HepG2 (cell line): ENCODE results near the gene LSR. TPM values are rescaled to one million over a fixed set of nuclear protein-coding genes. Genes with fewer than 3 reads are reported as not detected.

Experiments
- ARID2 ChIP-seq: sonication (generic); formaldehyde crosslinking; IDR thresholded peaks from 2 replicates; pipeline ENCODE4 v1.8.1; 2022; ENCODE audit warnings: mild to moderate bottlenecking, missing genetic modification reagents, borderline replicate concordance
- ATF5 ChIP-seq: sonication (generic); formaldehyde crosslinking; IDR thresholded peaks from 2 replicates; pipeline ENCODE4 v1.4.0; 2020; ENCODE audit warnings: mild to moderate bottlenecking, low read depth, missing genetic modification reagents
- CAMTA2 ChIP-seq: sonication (generic); formaldehyde crosslinking; IDR thresholded peaks from 2 replicates; pipeline ENCODE4 v1.4.0; 2020; ENCODE audit warnings: mild to moderate bottlenecking, missing genetic modification reagents, borderline replicate concordance
- CBFB ChIP-seq: sonication (generic); formaldehyde crosslinking; IDR thresholded peaks from 2 replicates; pipeline ENCODE4 v1.4.0; 2020; ENCODE audit warnings: missing genetic modification reagents
- CTCF ChIP-seq: sonication (generic); formaldehyde crosslinking; IDR thresholded peaks from 2 replicates; pipeline ENCODE4 v1.5.0; 2020; ENCODE audit warnings: mild to moderate bottlenecking, missing genetic modification reagents, moderate library complexity
- FOXP4 ChIP-seq: sonication (generic); formaldehyde crosslinking; IDR thresholded peaks from 2 replicates; pipeline ENCODE4 v1.4.0; 2020; ENCODE audit warnings: missing genetic modification reagents
- HNF4A ChIP-seq: sonication (generic); formaldehyde crosslinking; IDR thresholded peaks from 2 replicates; pipeline ENCODE4 v1.4.0; 2020; ENCODE audit warnings: missing genetic modification reagents
- NFIC ChIP-seq: IDR thresholded peaks from 2 replicates; pipeline ENCODE4 v1.6.1; 2012; ENCODE audit warnings: mild to moderate bottlenecking, low read length, inconsistent platforms
- PLSCR1 ChIP-seq: sonication (generic); formaldehyde crosslinking; IDR thresholded peaks from 2 replicates; pipeline ENCODE4 v1.5.0; 2020; ENCODE audit warnings: missing genetic modification reagents, mild to moderate bottlenecking, borderline replicate concordance
- POLR2A ChIP-seq, 2 experiments: IDR thresholded peaks; 2 replicates each; pipeline ENCODE4 v1.6.1; 2011; ENCODE audit warnings: low read depth in 2 of 2, low read length in 2 of 2, mild to moderate bottlenecking in 1 of 2, moderate library complexity in 1 of 2; ENCODE audit not compliant: insufficient read depth in 1 of 2
- RBM22 ChIP-seq: fragments of 200-400 bp; formaldehyde crosslinking; optimal IDR thresholded peaks from 2 replicates; pipeline ENCODE3; 2017; ENCODE audit warnings: mild to moderate bottlenecking, low read length, moderate library complexity
- SALL1 ChIP-seq: sonication (generic); formaldehyde crosslinking; IDR thresholded peaks from 2 replicates; pipeline ENCODE4 v1.8.0; 2022; ENCODE audit warnings: mild to moderate bottlenecking, missing genetic modification reagents
- SIN3A ChIP-seq: IDR thresholded peaks from 2 replicates; pipeline ENCODE4 v1.6.1; 2011; ENCODE audit warnings: low read depth, mild to moderate bottlenecking, control low read depth, low read length, borderline replicate concordance
- THAP11 ChIP-seq: IDR thresholded peaks from 2 replicates; pipeline ENCODE4 v1.6.1; 2016; ENCODE audit warnings: missing biosample characterization, missing genetic modification reagents
- TP53 ChIP-seq: sonication (generic); formaldehyde crosslinking; conservative IDR thresholded peaks from 2 replicates; pipeline ENCODE4 v1.4.0; 2020; ENCODE audit warnings: missing genetic modification reagents
- U2AF1 ChIP-seq: fragments of 200-400 bp; formaldehyde crosslinking; optimal IDR thresholded peaks from 2 replicates; pipeline ENCODE3; 2017; ENCODE audit warnings: mild to moderate bottlenecking, low read depth, low read length
- ZBTB14 ChIP-seq: sonication (generic); formaldehyde crosslinking; IDR thresholded peaks from 2 replicates; pipeline ENCODE4 v1.4.0; 2020; ENCODE audit warnings: missing genetic modification reagents
- ZMYM2 ChIP-seq: sonication (generic); formaldehyde crosslinking; IDR thresholded peaks from 2 replicates; pipeline ENCODE4 v1.8.0; 2022; ENCODE audit warnings: mild to moderate bottlenecking, missing genetic modification reagents
- ZNF264 ChIP-seq: sonication (generic); formaldehyde crosslinking; IDR thresholded peaks from 2 replicates; pipeline ENCODE4 v1.4.0; 2020; ENCODE audit warnings: missing genetic modification reagents
- ZNF543 ChIP-seq: sonication (generic); formaldehyde crosslinking; IDR thresholded peaks from 2 replicates; pipeline ENCODE4 v1.4.0; 2020; ENCODE audit warnings: mild to moderate bottlenecking, missing genetic modification reagents
- ZNF549 ChIP-seq: sonication (generic); formaldehyde crosslinking; IDR thresholded peaks from 2 replicates; pipeline ENCODE4 v1.5.0; 2020; ENCODE audit warnings: missing genetic modification reagents
- ZNF720 ChIP-seq: sonication (generic); formaldehyde crosslinking; IDR thresholded peaks from 2 replicates; pipeline ENCODE4 v1.4.0; 2020; ENCODE audit warnings: missing genetic modification reagents
- ZSCAN5A ChIP-seq: sonication (generic); formaldehyde crosslinking; IDR thresholded peaks from 2 replicates; pipeline ENCODE4 v1.8.0; 2022; ENCODE audit warnings: mild to moderate bottlenecking, missing genetic modification reagents, borderline replicate concordance
- polyA plus RNA-seq, 8 experiments: library from polyadenylated mRNA; depleted of rRNA in 3 of 8; stranded (reverse) in 7 of 8; unstranded in 1 of 8; fragments of >200 nt; fragmentation: Illumina TruSeq in 4 of 8; extraction: Trizol in 4 of 8; gene quantifications; 2 replicates each; pipeline versions ENCODE4 v1.2.1 to v1.2.3, GENCODE V29; 2011 to 2016; ENCODE audit warnings: low read depth in 4 of 8, missing spikeins in 1 of 8, mixed read lengths in 1 of 8; ENCODE audit not compliant: insufficient read depth in 1 of 8
- total RNA-seq, 5 experiments: library from RNA; depleted of rRNA; stranded (reverse); fragments of >200 nt; fragmentation: Illumina TruSeq; extraction: Trizol; gene quantifications; 2 replicates each; pipeline ENCODE4 v1.2.3, GENCODE V29; 2016; ENCODE audit warnings: low read depth in 1 of 5

Gene LSR
- total and polyA plus RNA-seq, 2 of the 13 experiments (the other 11 are each of a cell fraction or from before 2014, with no cell fraction given) = 29.2 to 79.2 TPM

- TF ChIP-seq FOXP4 (CRISPR knock-in tag) (peak; percentile 58), ZMYM2 (CRISPR knock-in tag) (peak; percentile 23; the same call in 1 of the 2 replicates), ARID2 (CRISPR knock-in tag) (no peak), CTCF (CRISPR knock-in tag) (peak; percentile 93), ZBTB14 (peak; percentile 76), POLR2A (IDR thresholded peaks at IDR 0.05; ENCODE audit: insufficient read depth in 1 of 2, low read depth in 2 of 2, low read length in 2 of 2) (peak in 1 of 2 experiments; percentile 36; a peak in 1 of 4 replicates), ATF5 (CRISPR knock-in tag) (no peak), TP53 (CRISPR knock-in tag) (no peak), ZNF264 (CRISPR knock-in tag) (peak; percentile 29; the same call in 1 of the 2 replicates), CBFB (CRISPR knock-in tag) (0 out of 2 replicates have a peak, but pooled peaks have one; percentile 46), ZNF549 (no peak), NFIC (no peak), HNF4A (CRISPR knock-in tag) (peak; percentile 25; the same call in 1 of the 2 replicates), RBM22 (no peak), SIN3A (no peak), THAP11 (CRISPR knock-in tag) (no peak), CAMTA2 (CRISPR knock-in tag) (no peak), ZNF543 (CRISPR knock-in tag) (no peak), PLSCR1 (no peak), U2AF1 (no peak), SALL1 (CRISPR knock-in tag) (peak; percentile 37; the same call in 1 of the 2 replicates), ZNF720 (CRISPR knock-in tag) (no peak), ZSCAN5A (CRISPR knock-in tag) (no peak)
These were observed 1.1 kb upstream of the LSR start (continued) for GRCh38 chr19:35247526-35248309.
